ENCODE measurements around the gene OR51F2.
"Not testable (repeated sequence)": the region's sequence is repeated elsewhere in the genome, so short reads cannot be mapped to it uniquely, and the experiment has no call there.

OR51F2 gene, protein sequence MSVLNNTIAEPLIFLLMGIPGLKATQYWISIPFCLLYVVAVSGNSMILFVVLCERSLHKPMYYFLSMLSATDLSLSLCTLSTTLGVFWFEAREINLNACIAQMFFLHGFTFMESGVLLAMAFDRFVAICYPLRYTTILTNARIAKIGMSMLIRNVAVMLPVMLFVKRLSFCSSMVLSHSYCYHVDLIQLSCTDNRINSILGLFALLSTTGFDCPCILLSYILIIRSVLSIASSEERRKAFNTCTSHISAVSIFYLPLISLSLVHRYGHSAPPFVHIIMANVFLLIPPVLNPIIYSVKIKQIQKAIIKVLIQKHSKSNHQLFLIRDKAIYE
- total RNA-seq: 0 reads per million in 2 donors

- no peak for DNase-seq
Observed at GRCh38 chr11:4821021-4821420, at the start of gene OR51F2. Gene OR51F2, plus strand, starts transcription at chr11:4821321. Its CDS starts 101 bp downstream, at chr11:4821422.

- DNase-seq: no peak
Observed at GRCh38 chr11:4782454-4782853, 38.7 kb upstream of the OR51F2 start.

- no peak for DNase-seq
Observed at GRCh38 chr11:4797206-4797605, 23.9 kb upstream of the OR51F2 start.

GRCh38 chr11:4798427-4799183 lies 22.5 kb upstream of the OR51F2 start:
- peak in 1 of 5 experiments; percentile 60 for DNase-seq

DNA sequence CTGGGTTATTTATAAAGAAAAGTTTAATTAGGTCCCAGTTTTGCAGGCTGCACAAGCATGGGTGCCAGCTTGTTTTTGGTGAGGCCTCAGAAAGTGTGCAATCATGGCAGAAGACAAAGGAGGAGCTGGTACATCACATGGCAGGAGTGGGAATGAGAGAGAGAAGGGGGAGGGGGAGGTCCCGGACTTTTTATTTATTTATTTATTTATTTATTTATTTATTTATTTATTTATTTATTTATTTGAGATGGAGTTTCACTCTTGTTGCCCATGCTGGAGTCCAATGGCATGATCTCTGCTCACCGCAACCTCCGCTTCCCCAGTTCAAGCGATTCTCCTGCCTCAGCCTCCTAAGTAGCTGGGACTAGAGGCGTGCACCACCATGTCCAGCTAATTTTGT lies 19.8 kb upstream of the OR51F2 start:
- not testable (repeated sequence) for DNase-seq

DNA sequence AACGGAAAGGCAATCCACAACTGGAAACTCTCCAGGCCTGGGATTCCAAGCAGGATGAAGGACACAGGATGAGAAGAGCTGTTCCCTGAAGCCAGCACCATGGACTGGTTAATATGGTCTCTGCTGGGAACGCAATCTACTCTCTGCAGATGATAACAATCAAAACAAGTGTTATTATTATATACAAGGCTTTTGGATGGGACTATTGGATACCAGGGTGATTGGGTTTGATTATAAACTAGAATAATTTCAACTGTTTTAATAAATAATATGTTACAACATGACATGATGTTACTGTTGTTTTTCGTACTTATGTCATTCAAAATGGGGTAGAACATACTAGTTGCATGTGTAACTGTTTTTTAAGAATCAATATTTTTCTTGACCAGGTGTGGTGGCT lies 16.8 kb upstream of the OR51F2 start, which contains the start of gene OR52R1:
OR52R1 (minus strand) TSS at position 101 of the 400 bp plus-strand sequence; CDS start at position 101, 0 bp downstream.
- no peak for DNase-seq

GRCh38 chr11:4808476-4808875 lies 12.6 kb upstream of the OR51F2 start:
- no peak for DNase-seq

DNA sequence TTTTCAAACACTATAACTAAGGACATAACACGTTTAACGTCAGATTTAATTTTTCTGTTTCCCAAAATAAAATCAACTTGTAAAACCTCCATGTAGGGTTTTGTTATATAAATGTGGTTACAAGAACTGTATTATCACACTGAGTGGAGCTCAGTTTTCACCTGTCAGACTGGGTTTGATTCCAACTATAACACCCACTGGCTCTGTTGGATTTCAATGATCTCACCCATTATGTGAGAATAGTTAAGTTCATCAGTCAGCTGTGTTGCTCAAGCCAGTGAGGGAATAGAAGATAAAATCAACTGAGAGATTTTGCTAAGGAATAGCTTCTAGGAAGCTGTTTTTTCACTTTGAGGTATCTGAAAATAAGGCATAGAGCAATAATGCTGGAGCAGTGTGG lies 11.9 kb upstream of the OR51F2 start:
- no peak for DNase-seq

- no peak for DNase-seq
Observed at GRCh38 chr11:4825132-4825531, 4.0 kb downstream of the OR51F2 start.

DNA sequence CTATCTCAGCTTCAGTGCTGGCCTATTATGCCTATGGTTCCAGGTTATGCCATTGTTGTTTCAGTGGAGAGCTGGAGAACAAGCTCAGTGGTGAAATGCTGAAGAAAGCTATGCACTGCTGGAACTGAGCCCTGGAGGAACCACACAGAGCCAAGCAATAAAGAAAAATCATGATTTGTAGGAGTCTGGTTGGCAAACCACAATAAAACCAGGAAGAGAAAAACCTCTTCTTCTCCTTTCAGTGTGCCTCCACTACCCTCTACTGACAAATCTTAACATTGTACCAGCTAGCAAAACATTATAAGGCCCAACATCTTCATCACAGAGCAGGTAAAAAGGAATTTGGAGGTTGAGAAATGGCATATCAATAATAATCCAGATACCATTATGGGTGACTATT lies 5.3 kb downstream of the OR51F2 start:
- DNase-seq: no peak

DNA sequence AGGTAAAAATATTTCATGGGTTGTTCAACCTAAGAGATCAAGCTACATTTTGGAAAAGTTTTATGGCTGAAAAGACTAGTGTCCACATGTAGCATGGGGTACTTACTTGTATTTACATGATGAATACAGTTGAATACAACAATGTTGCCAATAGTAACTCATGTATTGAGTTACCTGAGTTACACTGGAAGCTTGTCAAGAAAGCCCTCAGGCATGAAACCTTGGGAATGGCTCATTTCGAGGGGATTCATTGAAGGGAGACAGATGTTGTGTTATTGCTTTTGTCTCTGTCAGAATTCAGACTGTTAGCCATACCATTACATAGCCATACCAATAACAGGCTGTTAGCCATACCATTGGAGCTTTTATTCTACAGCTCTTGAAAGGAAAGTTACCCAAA lies 9.2 kb downstream of the OR51F2 start:
- DNase-seq: no peak

DNA sequence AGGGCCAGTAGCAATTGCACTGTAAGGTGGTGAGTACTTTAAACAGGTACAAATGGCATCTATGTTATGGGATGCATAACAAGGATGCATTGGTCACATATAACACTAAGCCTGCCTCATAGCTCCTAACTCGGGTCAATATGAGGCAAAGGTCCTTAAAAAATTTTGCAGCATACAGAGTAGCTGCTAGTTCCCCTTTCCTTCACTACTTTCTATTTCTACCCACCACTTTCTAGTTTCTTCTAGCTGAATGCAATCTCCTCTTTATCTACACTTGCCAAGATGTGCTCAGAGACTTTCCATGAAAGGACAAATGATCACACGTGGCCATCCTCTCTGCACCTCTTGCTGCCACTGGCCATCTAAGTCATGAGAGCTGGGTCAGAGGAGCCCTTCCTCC lies 9.8 kb downstream of the OR51F2 start:
- DNase-seq: no peak

GRCh38 chr11:4839851-4840549 lies 18.9 kb downstream of the OR51F2 start:
- no peak for DNase-seq

- no peak for DNase-seq
Observed at GRCh38 chr11:4848908-4849532, 27.9 kb downstream of the OR51F2 start, which contains the start of gene OR51S1. Gene OR51S1, minus strand, starts transcription at chr11:4849208. Its CDS starts 0 bp downstream, at chr11:4849208.

GRCh38 chr11:4851033-4851432 lies 29.9 kb downstream of the OR51F2 start:
- DNase-seq: no peak

DNA sequence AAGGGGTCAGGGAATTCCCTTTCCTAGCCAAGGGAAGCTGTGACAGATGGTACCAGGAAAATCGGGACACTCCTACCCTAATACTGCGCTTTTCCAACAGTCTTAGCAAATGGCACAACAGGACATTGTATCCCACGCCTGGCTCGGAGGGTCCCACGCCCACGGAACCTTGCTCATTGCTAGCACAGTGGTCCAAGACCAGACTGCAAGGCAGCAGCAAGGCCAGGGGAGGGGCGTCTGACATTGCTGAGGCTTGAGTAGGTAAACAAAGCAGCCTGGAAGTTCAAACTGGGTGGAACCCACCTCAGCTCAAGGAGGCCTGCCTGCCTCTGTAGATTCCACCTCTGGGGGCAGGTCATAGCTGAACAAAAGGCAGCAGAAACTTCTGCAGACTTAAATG lies 33.2 kb downstream of the OR51F2 start:
- not testable (repeated sequence) for DNase-seq

DNA sequence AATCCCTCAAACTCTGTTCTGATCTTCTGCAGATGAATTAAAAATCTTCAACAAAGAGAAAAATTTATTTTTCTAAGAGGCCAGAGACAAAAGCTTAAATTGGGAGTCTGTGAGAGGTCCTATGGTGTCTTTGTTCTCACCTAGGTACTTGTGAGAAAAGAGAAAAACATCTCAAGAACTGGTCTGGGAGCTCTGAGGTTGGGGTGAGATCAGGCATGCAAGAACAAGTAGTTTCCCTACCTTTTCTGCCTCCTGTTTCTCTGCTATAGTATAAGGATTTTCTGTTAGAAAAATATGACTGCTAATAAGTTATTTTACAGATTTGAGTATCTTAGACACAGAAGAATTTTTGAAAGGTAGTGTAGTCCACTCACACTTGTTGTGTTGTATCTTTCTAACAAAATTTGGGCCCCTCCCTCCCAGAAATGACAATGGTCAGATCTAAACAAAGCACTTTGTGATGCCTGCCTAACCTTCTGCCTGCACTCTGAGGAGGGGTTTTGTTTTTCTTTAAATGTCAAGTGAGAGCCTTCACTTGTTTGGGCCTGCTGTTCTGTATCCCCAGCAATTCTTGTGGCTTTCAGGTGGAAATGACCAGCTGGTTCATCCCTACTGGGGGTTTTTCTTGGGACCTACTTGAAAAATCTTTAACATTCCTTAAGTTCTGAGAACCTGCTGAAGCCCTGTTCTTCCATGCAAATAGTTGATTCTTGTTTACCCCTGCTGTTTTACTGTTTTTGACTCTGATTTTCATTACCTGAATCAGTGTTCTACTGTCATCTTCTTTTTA lies 41.5 kb downstream of the OR51F2 start:
- no peak for DNase-seq

- DNase-seq: no peak
Observed at GRCh38 chr11:4863876-4864275, 42.8 kb downstream of the OR51F2 start.

DNA sequence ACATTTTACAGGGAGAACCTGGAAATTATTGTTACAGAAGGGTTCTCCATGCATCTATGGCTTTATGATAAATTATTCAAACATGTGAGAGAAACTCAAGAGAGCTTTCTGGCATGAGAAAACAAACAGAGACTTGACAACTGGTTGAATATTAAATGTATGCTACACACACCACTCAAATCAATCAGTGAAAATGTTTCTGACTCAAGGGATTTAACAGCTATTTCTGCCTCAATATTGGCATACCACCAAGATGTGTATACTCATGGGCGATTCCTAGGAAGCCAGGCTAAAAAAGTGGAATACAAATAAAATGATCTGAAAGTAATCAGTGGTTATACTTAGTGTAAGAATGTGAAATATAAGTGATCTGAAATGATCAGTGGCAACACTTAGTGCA lies 44.7 kb downstream of the OR51F2 start:
- DNase-seq: no peak
